Hypothalamus (tissue), 51 donors: Measurements from ENCODE around the gene DUOXA1.
"Not testable (repeated sequence)": the region's sequence is repeated elsewhere in the genome, so short reads cannot be mapped to it uniquely, and the experiment has no call there.

Experiments
- DNase-seq, 51 donors: peaks; one replicate each; lab custom pipeline; 2025; lab: John Stamatoyannopoulos, UW

DUOXA1 gene

GRCh38 chr15:45094358-45094730 is 35.3 kb downstream of the DUOXA1 start:
- DNase-seq: no peak

GRCh38 chr15:45093622-45094357 is 35.9 kb downstream of the DUOXA1 start:
- no peak for DNase-seq

GRCh38 chr15:45093013-45093412 is 36.7 kb downstream of the DUOXA1 start:
- DNase-seq: no peak

- no peak for DNase-seq
Measured at GRCh38 chr15:45091576-45091975, 38.1 kb downstream of the DUOXA1 start.

GRCh38 chr15:45091161-45091560 is 38.5 kb downstream of the DUOXA1 start:
- DNase-seq: no peak

- DNase-seq: no peak
Measured at GRCh38 chr15:45089712-45090373, 39.8 kb downstream of the DUOXA1 start.

GRCh38 chr15:45088801-45089711 is 40.6 kb downstream of the DUOXA1 start:
- DNase-seq: no peak

- DNase-seq: no peak
Measured at GRCh38 chr15:45087513-45087912, 42.2 kb downstream of the DUOXA1 start.

GRCh38 chr15:45084163-45084562 is 45.5 kb downstream of the DUOXA1 start:
- no peak for DNase-seq

- DNase-seq: no peak
Measured at GRCh38 chr15:45083223-45083622, 46.5 kb downstream of the DUOXA1 start.

- not testable (repeated sequence) for DNase-seq
Measured at GRCh38 chr15:45082412-45082811, 47.3 kb downstream of the DUOXA1 start.

GRCh38 chr15:45080593-45080992 is 49.1 kb downstream of the DUOXA1 start:
- not testable (repeated sequence) for DNase-seq

GRCh38 chr15:45079628-45080246 is 49.9 kb downstream of the DUOXA1 start:
- DNase-seq: not testable (repeated sequence)

- not testable (repeated sequence) for DNase-seq
Measured at GRCh38 chr15:45079201-45079600, 50.5 kb downstream of the DUOXA1 start.

GRCh38 chr15:45077391-45077790 is 52.3 kb downstream of the DUOXA1 start:
- DNase-seq: not testable (repeated sequence)

- not testable (repeated sequence) for DNase-seq
Measured at GRCh38 chr15:45075440-45076320, 54.0 kb downstream of the DUOXA1 start.

GRCh38 chr15:45073602-45074001 is 56.1 kb downstream of the DUOXA1 start:
- not testable (repeated sequence) for DNase-seq

GRCh38 chr15:45069942-45070360 is 59.7 kb downstream of the DUOXA1 start:
- DNase-seq: not testable (repeated sequence)
